GM12801 (cell line): ENCODE results near the gene CHRM4.

Experiments used
- CTCF ChIP-seq: IDR thresholded peaks from one replicate; pipeline ENCODE4 v1.5.1; 2011; ENCODE audit warnings: control low read depth; ENCODE audit not compliant: insufficient read length; ENCODE audit errors: extremely low read depth

CHRM4 gene

GRCh38 chr11:46356924-46357482 is 34.6 kb downstream of the CHRM4 start:
- TF ChIP-seq CTCF, result no peak

- no peak for TF ChIP-seq CTCF
Measured at GRCh38 chr11:46353698-46354097, 37.9 kb downstream of the CHRM4 start.

GRCh38 chr11:46352063-46352841 is 39.3 kb downstream of the CHRM4 start:
- TF ChIP-seq CTCF, result no peak

- no peak for TF ChIP-seq CTCF
Measured at GRCh38 chr11:46351606-46352005, 40.0 kb downstream of the CHRM4 start.

GRCh38 chr11:46351148-46351547 is 40.4 kb downstream of the CHRM4 start:
- no peak for TF ChIP-seq CTCF

GRCh38 chr11:46350695-46351094 is 40.9 kb downstream of the CHRM4 start:
- no peak for TF ChIP-seq CTCF

GRCh38 chr11:46348566-46349401 is 42.8 kb downstream of the CHRM4 start:
- TF ChIP-seq CTCF, result no peak
